GM10847 (cell line): Measurements from ENCODE around the gene UHRF2.

Source experiments
- POLR2A ChIP-seq: IDR thresholded peaks from 2 replicates; pipeline ENCODE4 v1.6.1; 2011; ENCODE audit not compliant: insufficient read length; ENCODE audit errors: extremely low read depth

Gene UHRF2

GRCh38 chr9:6417186-6417585, 4.2 kb downstream of the UHRF2 start:
- no peak for TF ChIP-seq POLR2A

- no peak for TF ChIP-seq POLR2A
Measured at GRCh38 chr9:6418764-6419163, 5.8 kb downstream of the UHRF2 start.

- no peak for TF ChIP-seq POLR2A
Measured at GRCh38 chr9:6424940-6425339, 11.9 kb downstream of the UHRF2 start.

GRCh38 chr9:6426117-6426516, 13.1 kb downstream of the UHRF2 start:
- no peak for TF ChIP-seq POLR2A

GRCh38 chr9:6428940-6429889, 16.2 kb downstream of the UHRF2 start:
- TF ChIP-seq POLR2A = no peak

- no peak for TF ChIP-seq POLR2A
Measured at GRCh38 chr9:6431038-6431437, 18.0 kb downstream of the UHRF2 start.

DNA sequence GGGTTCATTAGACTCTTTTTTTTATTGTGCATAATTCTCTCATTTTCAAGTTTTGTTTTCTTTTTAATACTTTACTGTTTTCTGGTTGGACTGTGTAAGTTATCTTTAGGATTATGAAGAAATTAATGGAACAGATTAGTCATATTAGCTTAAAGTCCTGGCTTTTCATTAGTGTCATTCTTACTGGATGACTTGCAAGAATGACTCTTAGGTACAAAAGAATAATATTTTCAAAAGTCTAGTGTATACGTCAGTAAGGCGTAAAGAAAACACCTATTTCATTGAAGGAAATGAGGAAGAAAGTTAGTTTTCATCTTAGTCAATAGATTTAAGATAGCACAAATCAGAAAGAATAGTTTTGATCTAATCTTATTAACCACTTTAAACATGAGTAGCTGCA, 20.4 kb downstream of the UHRF2 start:
- TF ChIP-seq POLR2A = no peak

GRCh38 chr9:6439051-6439703, 26.2 kb downstream of the UHRF2 start:
- TF ChIP-seq POLR2A = no peak

DNA sequence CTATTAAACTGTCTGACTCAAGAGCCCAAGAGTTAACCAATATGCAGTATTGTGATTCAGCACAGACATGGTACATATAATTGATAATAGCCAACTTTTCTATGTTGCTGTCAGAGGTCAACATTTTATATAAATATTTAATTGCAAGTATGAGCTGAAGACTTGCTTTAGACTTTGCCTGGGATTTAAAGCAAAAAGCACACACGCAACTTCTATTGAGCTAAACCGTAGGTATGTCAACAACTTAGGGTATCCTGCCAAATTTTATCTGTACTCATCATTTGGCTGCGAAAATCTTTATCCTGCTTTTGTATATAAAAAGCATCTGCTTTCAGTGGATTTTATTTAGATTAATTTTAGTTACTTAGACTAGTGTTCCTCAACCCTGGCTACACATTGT, 27.4 kb downstream of the UHRF2 start:
- no peak for TF ChIP-seq POLR2A

GRCh38 chr9:6441269-6441668, 28.3 kb downstream of the UHRF2 start:
- no peak for TF ChIP-seq POLR2A

DNA sequence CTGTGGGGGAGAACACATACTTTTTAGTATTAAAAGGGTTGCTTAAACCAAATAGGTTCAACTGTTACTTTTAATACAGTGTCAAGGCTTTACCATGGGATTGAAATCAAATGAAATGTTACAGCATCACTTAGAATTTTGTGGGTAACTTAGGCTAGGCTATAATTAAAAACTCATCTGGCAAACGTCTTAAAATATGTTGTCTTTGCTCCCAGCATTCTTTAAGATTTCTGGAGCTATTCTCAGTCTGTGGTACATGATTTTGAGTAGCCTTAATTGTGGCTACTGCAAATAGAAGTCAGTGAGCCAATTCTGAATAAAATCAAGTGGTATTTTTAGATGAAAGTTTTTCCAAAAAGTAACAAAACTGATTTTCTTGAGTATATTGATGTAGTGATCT, 30.7 kb downstream of the UHRF2 start:
- no peak for TF ChIP-seq POLR2A

- no peak for TF ChIP-seq POLR2A
Measured at GRCh38 chr9:6444128-6444527, 31.1 kb downstream of the UHRF2 start.

- no peak for TF ChIP-seq POLR2A
Measured at GRCh38 chr9:6449086-6449485, 36.1 kb downstream of the UHRF2 start.

DNA sequence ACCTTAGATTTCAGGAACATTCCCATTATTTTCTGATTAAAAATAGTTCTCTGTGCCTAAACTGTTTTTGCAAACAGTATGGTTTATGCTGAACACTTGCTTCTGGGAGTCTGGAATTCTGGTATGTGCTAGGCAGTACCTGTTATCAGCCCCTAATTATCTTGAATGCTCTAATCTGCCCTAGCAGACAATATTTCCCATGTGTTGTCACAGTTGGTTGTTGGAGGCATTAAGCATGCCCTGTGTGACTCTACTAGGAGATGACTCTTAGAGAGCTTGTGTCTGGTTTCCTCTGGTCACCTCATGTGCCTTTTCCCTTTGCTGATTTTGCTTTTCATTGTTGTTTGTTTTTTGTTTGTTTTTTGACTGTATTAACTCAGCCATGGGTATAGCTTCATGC, 36.6 kb downstream of the UHRF2 start:
- no peak for TF ChIP-seq POLR2A

GRCh38 chr9:6450641-6451375, 37.8 kb downstream of the UHRF2 start:
- no peak for TF ChIP-seq POLR2A

DNA sequence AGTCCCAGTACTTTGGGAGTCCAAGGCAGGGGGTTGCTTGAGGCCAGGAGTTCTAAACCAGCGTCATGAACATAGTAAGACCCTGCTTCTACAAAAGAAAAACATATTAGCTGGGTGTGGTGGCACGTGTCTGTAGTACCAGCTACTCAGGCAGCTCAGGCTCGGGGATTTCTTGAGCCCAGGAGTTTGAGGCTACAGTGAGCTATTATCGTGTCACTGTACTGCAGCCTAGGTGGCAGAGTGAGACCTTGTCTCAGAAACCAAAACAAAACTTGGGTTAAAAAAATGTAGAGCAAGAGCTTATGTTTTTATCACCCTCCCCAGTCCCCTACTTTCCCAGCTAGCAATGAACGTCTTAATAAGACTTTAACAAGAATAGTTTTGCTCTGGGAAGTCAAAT, 46.7 kb downstream of the UHRF2 start:
- TF ChIP-seq POLR2A = no peak
